Brain pericyte (primary cell): ENCODE data around the gene JAKMIP3.

Source experiments
- DNase-seq: peaks from one replicate; pipeline ENCODE4 v3.0.0-alpha.2; 2012; ENCODE audit warnings: low read depth, low spot score

Gene JAKMIP3

GRCh38 chr10:132110111-132110521 lies 44.4 kb downstream of the JAKMIP3 start:
- DNase-seq = no peak

DNA sequence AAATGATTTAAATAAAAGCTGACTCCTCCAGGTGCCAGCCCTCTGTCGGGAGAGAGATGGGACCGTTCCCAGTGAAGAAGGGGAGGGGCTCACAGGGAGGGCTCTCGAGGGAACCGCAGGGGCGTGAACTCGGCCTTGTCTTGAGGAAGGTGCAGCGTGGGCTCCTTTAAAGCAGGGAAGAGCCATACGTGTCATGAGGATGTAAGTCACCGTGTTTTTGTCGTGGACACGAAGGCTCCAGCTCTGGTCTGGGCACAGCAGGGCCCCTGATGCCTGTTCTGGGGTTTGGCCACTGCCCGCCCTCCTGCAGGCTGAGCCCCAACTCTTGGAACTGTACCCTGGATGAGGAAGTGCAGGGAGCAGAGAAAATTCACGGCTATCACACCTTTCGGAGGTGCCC lies 45.0 kb downstream of the JAKMIP3 start:
- no peak for DNase-seq

DNA sequence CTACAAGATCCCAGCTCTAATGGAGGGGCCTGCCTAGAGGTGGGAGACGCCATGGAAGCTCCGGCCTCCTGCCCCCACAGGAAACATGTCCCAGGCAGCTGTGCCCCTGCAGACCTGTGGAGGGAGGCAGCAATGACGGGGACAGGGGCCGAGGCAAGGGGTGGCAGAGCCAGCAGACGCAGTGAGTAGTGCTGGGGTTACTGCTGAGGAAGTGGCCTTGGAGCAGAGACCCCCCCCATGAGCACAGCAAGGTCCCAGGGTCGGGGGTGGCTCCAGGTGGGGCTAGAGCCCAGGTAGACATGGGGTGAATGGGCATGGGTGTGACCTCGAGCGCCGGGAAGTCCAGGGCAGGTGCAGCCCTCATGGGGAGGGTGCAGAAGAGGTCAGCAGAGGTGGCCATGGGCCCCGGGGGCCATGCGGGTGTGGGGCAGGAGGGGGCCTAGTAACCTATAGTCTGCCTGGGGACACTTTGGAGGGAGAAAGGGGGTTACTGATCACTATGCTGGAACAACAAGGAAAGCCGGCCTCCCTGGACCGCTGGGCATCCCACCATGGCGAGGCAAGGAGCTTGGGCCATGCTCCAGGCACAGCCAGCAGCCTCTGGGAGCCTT lies 45.5 kb downstream of the JAKMIP3 start:
- DNase-seq = no peak

DNA sequence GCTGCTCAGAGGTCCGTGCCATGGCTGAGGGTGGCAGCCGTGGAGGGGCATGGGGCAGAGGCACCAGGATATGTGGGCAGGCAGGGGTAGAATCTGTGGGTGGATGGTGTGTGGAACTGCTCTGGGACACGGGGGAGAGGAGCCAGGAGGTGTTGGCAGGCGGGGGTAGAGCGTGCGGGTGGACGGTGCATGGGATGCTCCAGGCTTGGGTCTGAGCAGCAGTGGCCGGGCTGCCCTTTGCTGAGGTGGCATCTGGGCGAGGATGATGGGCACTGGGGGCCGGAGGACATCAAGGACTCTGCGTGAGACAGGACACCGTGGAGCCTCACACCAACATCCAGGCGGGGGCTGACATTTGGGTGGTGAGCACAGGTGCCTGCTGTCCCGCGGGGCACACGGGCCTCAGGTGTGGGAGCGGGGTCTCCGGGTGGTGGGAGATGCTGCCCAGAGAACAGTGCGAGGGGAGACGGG lies 46.2 kb downstream of the JAKMIP3 start:
- no peak for DNase-seq

GRCh38 chr10:132112611-132113010 lies 46.9 kb downstream of the JAKMIP3 start:
- no peak for DNase-seq

GRCh38 chr10:132113206-132113605 lies 47.5 kb downstream of the JAKMIP3 start:
- DNase-seq = no peak

- no peak for DNase-seq
These were observed 48.1 kb downstream of the JAKMIP3 start for GRCh38 chr10:132113766-132114365.

GRCh38 chr10:132114953-132115520 lies 49.3 kb downstream of the JAKMIP3 start:
- no peak for DNase-seq
